WTC11 (cell line): ENCODE results near the gene DPP9. TPM values are rescaled to one million over a fixed set of nuclear protein-coding genes. Genes with fewer than 3 reads are reported as not detected.

Experiments
- ATAC-seq: fragments of 200-7000 bp; cut with Tn5 transposase; 2 replicates; pipeline ENCODE4 v1.10.0; 2021; ENCODE audit warnings: mild to moderate bottlenecking, moderate library complexity
- CTCF ChIA-PET: fragments of 300-600 bp; sonication (Branson Sonifier 250); formaldehyde crosslinking; loops from one replicate; lab custom pipeline; 2021; ENCODE audit warnings: antibody characterized with exemption; lab: Charles Lee
- POLR2A ChIA-PET: fragments of 350-600 bp; sonication (Branson Sonifier 250); formaldehyde crosslinking; loops from one replicate; lab custom pipeline; 2021; ENCODE audit warnings: antibody characterized with exemption; lab: Charles Lee
- DNase-seq: peaks from one replicate; pipeline ENCODE4 v3.0.0; 2021; ENCODE audit warnings: low spot score
- H3K27ac Mint-ChIP-seq: 2 replicates; pipeline ENCODE4 v1.8.0; 2021; ENCODE audit warnings: mixed read lengths
- H3K27me3 Mint-ChIP-seq: 2 replicates; pipeline ENCODE4 v1.8.0; 2021; ENCODE audit warnings: low read depth, mild to moderate bottlenecking, moderate library complexity, mixed read lengths
- H3K36me3 Mint-ChIP-seq: 2 replicates; pipeline ENCODE4 v1.8.0; 2021; ENCODE audit warnings: mixed read lengths
- H3K4me1 Mint-ChIP-seq: 2 replicates; pipeline ENCODE4 v1.8.0; 2022; ENCODE audit warnings: mixed read lengths
- H3K4me3 Mint-ChIP-seq: 2 replicates; pipeline ENCODE4 v1.8.0; 2021; ENCODE audit warnings: mild to moderate bottlenecking, moderate library complexity, mixed read lengths
- H3K9me3 Mint-ChIP-seq: 2 replicates; pipeline ENCODE4 v1.8.0; 2021; ENCODE audit warnings: mixed read lengths
- ATF1 ChIP-seq: sonication (generic); formaldehyde crosslinking; IDR thresholded peaks from 2 replicates; pipeline ENCODE4 v1.8.1; 2023; ENCODE audit warnings: mild to moderate bottlenecking, moderate library complexity, missing genetic modification reagents
- CBFB ChIP-seq: sonication (generic); formaldehyde crosslinking; IDR thresholded peaks from 2 replicates; pipeline ENCODE4 v1.8.1; 2022; ENCODE audit warnings: mild to moderate bottlenecking, low read depth, missing genetic modification reagents
- ELF4 ChIP-seq: sonication (generic); formaldehyde crosslinking; IDR thresholded peaks from 2 replicates; pipeline ENCODE4 v1.8.1; 2022; ENCODE audit warnings: low read depth, mild to moderate bottlenecking, moderate library complexity, missing genetic modification reagents
- IRF2 ChIP-seq: sonication (generic); formaldehyde crosslinking; IDR thresholded peaks from 2 replicates; pipeline ENCODE4 v1.8.0; 2022; ENCODE audit warnings: low read depth, missing genetic modification reagents, borderline replicate concordance
- JUN ChIP-seq: sonication (generic); formaldehyde crosslinking; IDR thresholded peaks from 2 replicates; pipeline ENCODE4 v1.8.0; 2023; ENCODE audit warnings: mild to moderate bottlenecking, missing genetic modification reagents
- MXD4 ChIP-seq: fragments of 250-450 bp; sonication (Bioruptor Pico); IDR thresholded peaks from 2 replicates; pipeline ENCODE4 v1.8.0; 2021; ENCODE audit warnings: mild to moderate bottlenecking, moderate library complexity, borderline replicate concordance
- MYBL2 ChIP-seq: sonication (generic); formaldehyde crosslinking; IDR thresholded peaks from 2 replicates; pipeline ENCODE4 v1.8.1; 2023; ENCODE audit warnings: mild to moderate bottlenecking, moderate library complexity, missing genetic modification reagents
- NFATC4 ChIP-seq: fragments of 250-450 bp; sonication (Bioruptor Pico); IDR thresholded peaks from 2 replicates; pipeline ENCODE4 v1.9.0; 2021; ENCODE audit warnings: mild to moderate bottlenecking
- OVOL2 ChIP-seq: fragments of 250-450 bp; sonication (Bioruptor Pico); IDR thresholded peaks from 2 replicates; pipeline ENCODE4 v1.9.0; 2021; ENCODE audit warnings: mild to moderate bottlenecking, borderline replicate concordance
- TP53 ChIP-seq: sonication (generic); formaldehyde crosslinking; IDR thresholded peaks from 2 replicates; pipeline ENCODE4 v1.8.1; 2023; ENCODE audit warnings: mild to moderate bottlenecking, missing genetic modification reagents
- ZBTB21 ChIP-seq: sonication (generic); formaldehyde crosslinking; IDR thresholded peaks from 2 replicates; pipeline ENCODE4 v1.8.1; 2023; ENCODE audit warnings: mild to moderate bottlenecking, missing genetic modification reagents, borderline replicate concordance
- ZNF219 ChIP-seq: sonication (generic); formaldehyde crosslinking; IDR thresholded peaks from 2 replicates; pipeline ENCODE4 v1.8.0; 2023; ENCODE audit warnings: missing genetic modification reagents, mild to moderate bottlenecking, borderline replicate concordance
- ZNF232 ChIP-seq: sonication (generic); formaldehyde crosslinking; IDR thresholded peaks from 2 replicates; pipeline ENCODE4 v1.8.0; 2022; ENCODE audit warnings: mild to moderate bottlenecking, missing genetic modification reagents
- ZNF263 ChIP-seq: sonication (generic); formaldehyde crosslinking; IDR thresholded peaks from 2 replicates; pipeline ENCODE4 v1.8.1; 2022; ENCODE audit warnings: low read depth, mild to moderate bottlenecking, moderate library complexity, missing genetic modification reagents
- ZNF317 ChIP-seq: sonication (generic); formaldehyde crosslinking; IDR thresholded peaks from 2 replicates; pipeline ENCODE4 v1.8.1; 2023; ENCODE audit warnings: low read depth, mild to moderate bottlenecking, moderate library complexity, missing genetic modification reagents, borderline replicate concordance
- ZNF416 ChIP-seq: fragments of 250-450 bp; sonication (Bioruptor Pico); IDR thresholded peaks from 2 replicates; pipeline ENCODE4 v1.9.0; 2021; ENCODE audit warnings: mild to moderate bottlenecking, inconsistent platforms
- total RNA-seq: library from RNA; stranded (reverse); gene quantifications from 3 replicates; pipeline ENCODE4 v1.2.3, GENCODE V29; 2021
- TF ChIP-seq, protein P1 (sequence below): sonication (generic); formaldehyde crosslinking; IDR thresholded peaks from 2 replicates; pipeline ENCODE4 v1.8.0; 2023; ENCODE audit warnings: missing genetic modification reagents
- TF ChIP-seq, protein P2 (sequence below): sonication (generic); formaldehyde crosslinking; IDR thresholded peaks from 2 replicates; pipeline ENCODE4 v1.8.1; 2023; ENCODE audit warnings: mild to moderate bottlenecking, missing genetic modification reagents, moderate library complexity
- TF ChIP-seq, protein P3 (sequence below): fragments of 250-450 bp; sonication (Bioruptor Pico); IDR thresholded peaks from 2 replicates; pipeline ENCODE4 v1.9.0; 2021; ENCODE audit warnings: mild to moderate bottlenecking
- TF ChIP-seq, protein P4 (sequence below): sonication (generic); formaldehyde crosslinking; IDR thresholded peaks from 2 replicates; pipeline ENCODE4 v1.8.1; 2022; ENCODE audit warnings: low read depth, missing genetic modification reagents, borderline replicate concordance
- TF ChIP-seq, protein P5 (sequence below): sonication (generic); formaldehyde crosslinking; IDR thresholded peaks from 2 replicates; pipeline ENCODE4 v1.8.1; 2023; ENCODE audit warnings: mild to moderate bottlenecking, missing genetic modification reagents
- TF ChIP-seq, protein P6 (sequence below): sonication (generic); formaldehyde crosslinking; IDR thresholded peaks from 2 replicates; pipeline ENCODE4 v1.8.1; 2022; ENCODE audit warnings: low read depth, mild to moderate bottlenecking, moderate library complexity, missing genetic modification reagents, borderline replicate concordance
- TF ChIP-seq, protein P7 (sequence below): fragments of 250-450 bp; sonication (Bioruptor Pico); IDR thresholded peaks from 2 replicates; pipeline ENCODE4 v1.9.0; 2021; ENCODE audit warnings: mild to moderate bottlenecking, borderline replicate concordance
- TF ChIP-seq, protein P8 (sequence below): sonication (generic); formaldehyde crosslinking; IDR thresholded peaks from 2 replicates; pipeline ENCODE4 v1.8.1; 2022; ENCODE audit warnings: mild to moderate bottlenecking, moderate library complexity, missing genetic modification reagents

Gene DPP9
- total RNA-seq, 1 experiment from 2014 or later, result 52.9 TPM

DNA sequence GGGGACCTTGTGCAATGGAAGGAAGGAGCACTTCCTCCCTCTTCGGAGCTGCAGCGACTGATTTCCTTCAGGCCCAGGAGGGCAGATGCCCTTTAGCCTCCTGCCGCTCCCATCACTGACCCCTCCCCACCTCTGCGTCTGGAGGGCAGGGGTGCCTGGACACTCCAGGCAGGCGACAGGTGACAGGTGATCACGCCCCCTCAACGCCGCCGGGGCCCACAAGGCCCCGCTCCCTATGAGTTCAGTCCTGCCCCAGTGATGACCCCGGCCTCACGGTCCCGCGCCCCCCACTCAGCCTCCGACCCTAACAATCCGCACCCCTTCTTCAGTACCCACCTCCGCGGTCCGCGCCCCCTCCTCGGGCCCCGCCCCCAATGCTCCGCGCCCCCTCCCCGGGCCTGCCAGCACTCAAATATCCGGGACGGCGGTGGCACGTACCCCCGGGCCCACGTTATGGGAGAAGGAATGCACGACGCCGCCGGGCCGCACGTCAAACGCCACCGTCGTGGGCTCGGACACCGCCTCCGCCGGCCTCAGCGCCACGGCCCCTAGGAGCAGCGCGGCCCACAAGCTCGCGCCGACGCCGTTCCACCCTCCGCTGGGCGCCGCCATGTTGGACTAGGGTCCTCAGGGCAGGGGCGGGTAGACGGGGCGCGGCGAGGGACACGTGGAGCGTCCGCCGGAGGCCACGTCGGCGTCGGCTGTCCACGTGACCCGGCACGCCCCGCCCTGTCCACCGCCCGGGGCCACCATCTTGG lies 53.7 kb downstream of the DPP9 start, which contains the start of gene MYDGF:
Gene MYDGF (minus strand): TSS at position 620 of the 758 bp plus-strand sequence. CDS start 8 bp downstream, at position 612.
- CTCF ChIA-PET, result interaction anchor here (0.6 to 1.6 kb wide), 5 partner anchors 34 to 490 kb away, joined by 3 to 4 read pairs (median 3); no protein-coding TSS in a partner anchor
- ATAC-seq, result peak; percentile 94
- TF ChIP-seq, protein P1, sequence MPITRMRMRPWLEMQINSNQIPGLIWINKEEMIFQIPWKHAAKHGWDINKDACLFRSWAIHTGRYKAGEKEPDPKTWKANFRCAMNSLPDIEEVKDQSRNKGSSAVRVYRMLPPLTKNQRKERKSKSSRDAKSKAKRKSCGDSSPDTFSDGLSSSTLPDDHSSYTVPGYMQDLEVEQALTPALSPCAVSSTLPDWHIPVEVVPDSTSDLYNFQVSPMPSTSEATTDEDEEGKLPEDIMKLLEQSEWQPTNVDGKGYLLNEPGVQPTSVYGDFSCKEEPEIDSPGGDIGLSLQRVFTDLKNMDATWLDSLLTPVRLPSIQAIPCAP, result no peak; the same call in 1 of the 2 replicates
- TF ChIP-seq, protein P2, sequence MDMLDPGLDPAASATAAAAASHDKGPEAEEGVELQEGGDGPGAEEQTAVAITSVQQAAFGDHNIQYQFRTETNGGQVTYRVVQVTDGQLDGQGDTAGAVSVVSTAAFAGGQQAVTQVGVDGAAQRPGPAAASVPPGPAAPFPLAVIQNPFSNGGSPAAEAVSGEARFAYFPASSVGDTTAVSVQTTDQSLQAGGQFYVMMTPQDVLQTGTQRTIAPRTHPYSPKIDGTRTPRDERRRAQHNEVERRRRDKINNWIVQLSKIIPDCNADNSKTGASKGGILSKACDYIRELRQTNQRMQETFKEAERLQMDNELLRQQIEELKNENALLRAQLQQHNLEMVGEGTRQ (CRISPR knock-in tag), result peak; percentile 98
- TF ChIP-seq ZNF232 (no peak), OVOL2 (no peak), ZNF416 (CRISPR knock-in tag) (no peak), ELF4 (CRISPR knock-in tag) (no peak), ZNF317 (no peak), ZBTB21 (no peak), IRF2 (no peak), CBFB (no peak), NFATC4 (CRISPR knock-in tag) (no peak), MXD4 (no peak), TP53 (peak; percentile 26; the same call in 1 of the 2 replicates), ZNF263 (CRISPR knock-in tag) (no peak), JUN (CRISPR knock-in tag) (0 out of 2 replicates have a peak, but pooled peaks have one; percentile 33), ATF1 (no peak), ZNF219 (CRISPR knock-in tag) (0 out of 2 replicates have a peak, but pooled peaks have one; percentile 60), MYBL2 (CRISPR knock-in tag) (peak; percentile 89)
- TF ChIP-seq, protein P3, sequence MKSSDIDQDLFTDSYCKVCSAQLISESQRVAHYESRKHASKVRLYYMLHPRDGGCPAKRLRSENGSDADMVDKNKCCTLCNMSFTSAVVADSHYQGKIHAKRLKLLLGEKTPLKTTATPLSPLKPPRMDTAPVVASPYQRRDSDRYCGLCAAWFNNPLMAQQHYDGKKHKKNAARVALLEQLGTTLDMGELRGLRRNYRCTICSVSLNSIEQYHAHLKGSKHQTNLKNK (CRISPR knock-in tag), result no peak
- TF ChIP-seq, protein P4, sequence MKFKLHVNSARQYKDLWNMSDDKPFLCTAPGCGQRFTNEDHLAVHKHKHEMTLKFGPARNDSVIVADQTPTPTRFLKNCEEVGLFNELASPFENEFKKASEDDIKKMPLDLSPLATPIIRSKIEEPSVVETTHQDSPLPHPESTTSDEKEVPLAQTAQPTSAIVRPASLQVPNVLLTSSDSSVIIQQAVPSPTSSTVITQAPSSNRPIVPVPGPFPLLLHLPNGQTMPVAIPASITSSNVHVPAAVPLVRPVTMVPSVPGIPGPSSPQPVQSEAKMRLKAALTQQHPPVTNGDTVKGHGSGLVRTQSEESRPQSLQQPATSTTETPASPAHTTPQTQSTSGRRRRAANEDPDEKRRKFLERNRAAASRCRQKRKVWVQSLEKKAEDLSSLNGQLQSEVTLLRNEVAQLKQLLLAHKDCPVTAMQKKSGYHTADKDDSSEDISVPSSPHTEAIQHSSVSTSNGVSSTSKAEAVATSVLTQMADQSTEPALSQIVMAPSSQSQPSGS (CRISPR knock-in tag), result 0 out of 2 replicates have a peak, but pooled peaks have one; percentile 30
- TF ChIP-seq, protein P5, sequence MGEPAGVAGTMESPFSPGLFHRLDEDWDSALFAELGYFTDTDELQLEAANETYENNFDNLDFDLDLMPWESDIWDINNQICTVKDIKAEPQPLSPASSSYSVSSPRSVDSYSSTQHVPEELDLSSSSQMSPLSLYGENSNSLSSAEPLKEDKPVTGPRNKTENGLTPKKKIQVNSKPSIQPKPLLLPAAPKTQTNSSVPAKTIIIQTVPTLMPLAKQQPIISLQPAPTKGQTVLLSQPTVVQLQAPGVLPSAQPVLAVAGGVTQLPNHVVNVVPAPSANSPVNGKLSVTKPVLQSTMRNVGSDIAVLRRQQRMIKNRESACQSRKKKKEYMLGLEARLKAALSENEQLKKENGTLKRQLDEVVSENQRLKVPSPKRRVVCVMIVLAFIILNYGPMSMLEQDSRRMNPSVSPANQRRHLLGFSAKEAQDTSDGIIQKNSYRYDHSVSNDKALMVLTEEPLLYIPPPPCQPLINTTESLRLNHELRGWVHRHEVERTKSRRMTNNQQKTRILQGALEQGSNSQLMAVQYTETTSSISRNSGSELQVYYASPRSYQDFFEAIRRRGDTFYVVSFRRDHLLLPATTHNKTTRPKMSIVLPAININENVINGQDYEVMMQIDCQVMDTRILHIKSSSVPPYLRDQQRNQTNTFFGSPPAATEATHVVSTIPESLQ (CRISPR knock-in tag), result no peak
- TF ChIP-seq, protein P6, sequence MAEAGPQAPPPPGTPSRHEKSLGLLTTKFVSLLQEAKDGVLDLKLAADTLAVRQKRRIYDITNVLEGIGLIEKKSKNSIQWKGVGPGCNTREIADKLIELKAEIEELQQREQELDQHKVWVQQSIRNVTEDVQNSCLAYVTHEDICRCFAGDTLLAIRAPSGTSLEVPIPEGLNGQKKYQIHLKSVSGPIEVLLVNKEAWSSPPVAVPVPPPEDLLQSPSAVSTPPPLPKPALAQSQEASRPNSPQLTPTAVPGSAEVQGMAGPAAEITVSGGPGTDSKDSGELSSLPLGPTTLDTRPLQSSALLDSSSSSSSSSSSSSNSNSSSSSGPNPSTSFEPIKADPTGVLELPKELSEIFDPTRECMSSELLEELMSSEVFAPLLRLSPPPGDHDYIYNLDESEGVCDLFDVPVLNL (CRISPR knock-in tag), result no peak; the same call in 1 of the 2 replicates
- TF ChIP-seq, protein P7, sequence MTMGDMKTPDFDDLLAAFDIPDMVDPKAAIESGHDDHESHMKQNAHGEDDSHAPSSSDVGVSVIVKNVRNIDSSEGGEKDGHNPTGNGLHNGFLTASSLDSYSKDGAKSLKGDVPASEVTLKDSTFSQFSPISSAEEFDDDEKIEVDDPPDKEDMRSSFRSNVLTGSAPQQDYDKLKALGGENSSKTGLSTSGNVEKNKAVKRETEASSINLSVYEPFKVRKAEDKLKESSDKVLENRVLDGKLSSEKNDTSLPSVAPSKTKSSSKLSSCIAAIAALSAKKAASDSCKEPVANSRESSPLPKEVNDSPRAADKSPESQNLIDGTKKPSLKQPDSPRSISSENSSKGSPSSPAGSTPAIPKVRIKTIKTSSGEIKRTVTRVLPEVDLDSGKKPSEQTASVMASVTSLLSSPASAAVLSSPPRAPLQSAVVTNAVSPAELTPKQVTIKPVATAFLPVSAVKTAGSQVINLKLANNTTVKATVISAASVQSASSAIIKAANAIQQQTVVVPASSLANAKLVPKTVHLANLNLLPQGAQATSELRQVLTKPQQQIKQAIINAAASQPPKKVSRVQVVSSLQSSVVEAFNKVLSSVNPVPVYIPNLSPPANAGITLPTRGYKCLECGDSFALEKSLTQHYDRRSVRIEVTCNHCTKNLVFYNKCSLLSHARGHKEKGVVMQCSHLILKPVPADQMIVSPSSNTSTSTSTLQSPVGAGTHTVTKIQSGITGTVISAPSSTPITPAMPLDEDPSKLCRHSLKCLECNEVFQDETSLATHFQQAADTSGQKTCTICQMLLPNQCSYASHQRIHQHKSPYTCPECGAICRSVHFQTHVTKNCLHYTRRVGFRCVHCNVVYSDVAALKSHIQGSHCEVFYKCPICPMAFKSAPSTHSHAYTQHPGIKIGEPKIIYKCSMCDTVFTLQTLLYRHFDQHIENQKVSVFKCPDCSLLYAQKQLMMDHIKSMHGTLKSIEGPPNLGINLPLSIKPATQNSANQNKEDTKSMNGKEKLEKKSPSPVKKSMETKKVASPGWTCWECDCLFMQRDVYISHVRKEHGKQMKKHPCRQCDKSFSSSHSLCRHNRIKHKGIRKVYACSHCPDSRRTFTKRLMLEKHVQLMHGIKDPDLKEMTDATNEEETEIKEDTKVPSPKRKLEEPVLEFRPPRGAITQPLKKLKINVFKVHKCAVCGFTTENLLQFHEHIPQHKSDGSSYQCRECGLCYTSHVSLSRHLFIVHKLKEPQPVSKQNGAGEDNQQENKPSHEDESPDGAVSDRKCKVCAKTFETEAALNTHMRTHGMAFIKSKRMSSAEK (CRISPR knock-in tag), result no peak
- TF ChIP-seq, protein P8, sequence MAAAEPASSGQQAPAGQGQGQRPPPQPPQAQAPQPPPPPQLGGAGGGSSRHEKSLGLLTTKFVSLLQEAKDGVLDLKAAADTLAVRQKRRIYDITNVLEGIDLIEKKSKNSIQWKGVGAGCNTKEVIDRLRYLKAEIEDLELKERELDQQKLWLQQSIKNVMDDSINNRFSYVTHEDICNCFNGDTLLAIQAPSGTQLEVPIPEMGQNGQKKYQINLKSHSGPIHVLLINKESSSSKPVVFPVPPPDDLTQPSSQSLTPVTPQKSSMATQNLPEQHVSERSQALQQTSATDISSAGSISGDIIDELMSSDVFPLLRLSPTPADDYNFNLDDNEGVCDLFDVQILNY, result 0 out of 2 replicates have a peak, but pooled peaks have one; percentile 28

More for the DNA sequence above, 53.7 kb downstream of the DPP9 start, which contains the start of gene MYDGF:
- H3K4me3 Mint-ChIP-seq, result peak within 1 kb of the TSS; percentile 84
- POLR2A ChIA-PET, result interaction anchor here (0.5 kb wide), 1 partner anchor 490 kb away, joined by 6 read pairs; no protein-coding TSS in a partner anchor
- H3K9me3 Mint-ChIP-seq, result no peaks in the 10 kb centered on the region
- peak; percentile 94 for DNase-seq
- H3K36me3 Mint-ChIP-seq, result peaks cover 6% of the 10 kb centered on the region
- H3K27me3 Mint-ChIP-seq, result no peaks in the 10 kb centered on the region
- peaks cover 7% of the 10 kb centered on the region for H3K4me1 Mint-ChIP-seq
- H3K27ac Mint-ChIP-seq, result peak within 1 kb of the TSS; percentile 87
